GM23338 (cell line): ENCODE results near the gene FAF1. TPM values are rescaled to one million over a fixed set of nuclear protein-coding genes. Genes with fewer than 3 reads are reported as not detected.

Experiments
- JUNB ChIP-seq: IDR thresholded peaks from one replicate; pipeline ENCODE4 v1.6.1; 2016; ENCODE audit warnings: antibody characterized with exemption; ENCODE audit not compliant: unreplicated experiment
- NANOG ChIP-seq: IDR thresholded peaks from 2 replicates; pipeline ENCODE4 v1.6.1; 2016; ENCODE audit warnings: antibody characterized with exemption, borderline replicate concordance
- ZNF331 ChIP-seq: fragments of 250-450 bp; sonication (Bioruptor Pico); IDR thresholded peaks from 2 replicates; pipeline ENCODE4 v1.5.0; 2020; ENCODE audit warnings: low read depth, mild to moderate bottlenecking, moderate library complexity
- polyA plus RNA-seq: library from polyadenylated mRNA; unstranded; fragments of >200 nt; fragmentation: Nextera tagmentation; extraction: Ambion mirVana; gene quantifications from 2 replicates; pipeline ENCODE4 v1.2.1, GENCODE V29; 2016
- total RNA-seq: library from RNA; depleted of rRNA; stranded (reverse); fragments of >200 nt; shearing (Covaris generic); gene quantifications from 2 replicates; pipeline ENCODE4 v1.2.3, GENCODE V29; 2014
- TF ChIP-seq, protein P1 (sequence below): IDR thresholded peaks from one replicate; pipeline ENCODE4 v1.6.1; 2018; ENCODE audit warnings: antibody characterized with exemption; ENCODE audit not compliant: unreplicated experiment
- TF ChIP-seq, protein P2 (sequence below): fragments of 250-450 bp; sonication (Bioruptor Pico); IDR thresholded peaks from 2 replicates; pipeline ENCODE4 v1.5.0; 2020; ENCODE audit warnings: mild to moderate bottlenecking, moderate library complexity

Gene FAF1
- total and polyA plus RNA-seq, 2 experiments from 2014 or later = 24.1 to 53.2 TPM

- TF ChIP-seq, protein P1, sequence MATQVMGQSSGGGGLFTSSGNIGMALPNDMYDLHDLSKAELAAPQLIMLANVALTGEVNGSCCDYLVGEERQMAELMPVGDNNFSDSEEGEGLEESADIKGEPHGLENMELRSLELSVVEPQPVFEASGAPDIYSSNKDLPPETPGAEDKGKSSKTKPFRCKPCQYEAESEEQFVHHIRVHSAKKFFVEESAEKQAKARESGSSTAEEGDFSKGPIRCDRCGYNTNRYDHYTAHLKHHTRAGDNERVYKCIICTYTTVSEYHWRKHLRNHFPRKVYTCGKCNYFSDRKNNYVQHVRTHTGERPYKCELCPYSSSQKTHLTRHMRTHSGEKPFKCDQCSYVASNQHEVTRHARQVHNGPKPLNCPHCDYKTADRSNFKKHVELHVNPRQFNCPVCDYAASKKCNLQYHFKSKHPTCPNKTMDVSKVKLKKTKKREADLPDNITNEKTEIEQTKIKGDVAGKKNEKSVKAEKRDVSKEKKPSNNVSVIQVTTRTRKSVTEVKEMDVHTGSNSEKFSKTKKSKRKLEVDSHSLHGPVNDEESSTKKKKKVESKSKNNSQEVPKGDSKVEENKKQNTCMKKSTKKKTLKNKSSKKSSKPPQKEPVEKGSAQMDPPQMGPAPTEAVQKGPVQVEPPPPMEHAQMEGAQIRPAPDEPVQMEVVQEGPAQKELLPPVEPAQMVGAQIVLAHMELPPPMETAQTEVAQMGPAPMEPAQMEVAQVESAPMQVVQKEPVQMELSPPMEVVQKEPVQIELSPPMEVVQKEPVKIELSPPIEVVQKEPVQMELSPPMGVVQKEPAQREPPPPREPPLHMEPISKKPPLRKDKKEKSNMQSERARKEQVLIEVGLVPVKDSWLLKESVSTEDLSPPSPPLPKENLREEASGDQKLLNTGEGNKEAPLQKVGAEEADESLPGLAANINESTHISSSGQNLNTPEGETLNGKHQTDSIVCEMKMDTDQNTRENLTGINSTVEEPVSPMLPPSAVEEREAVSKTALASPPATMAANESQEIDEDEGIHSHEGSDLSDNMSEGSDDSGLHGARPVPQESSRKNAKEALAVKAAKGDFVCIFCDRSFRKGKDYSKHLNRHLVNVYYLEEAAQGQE = no peak
- TF ChIP-seq, protein P2, sequence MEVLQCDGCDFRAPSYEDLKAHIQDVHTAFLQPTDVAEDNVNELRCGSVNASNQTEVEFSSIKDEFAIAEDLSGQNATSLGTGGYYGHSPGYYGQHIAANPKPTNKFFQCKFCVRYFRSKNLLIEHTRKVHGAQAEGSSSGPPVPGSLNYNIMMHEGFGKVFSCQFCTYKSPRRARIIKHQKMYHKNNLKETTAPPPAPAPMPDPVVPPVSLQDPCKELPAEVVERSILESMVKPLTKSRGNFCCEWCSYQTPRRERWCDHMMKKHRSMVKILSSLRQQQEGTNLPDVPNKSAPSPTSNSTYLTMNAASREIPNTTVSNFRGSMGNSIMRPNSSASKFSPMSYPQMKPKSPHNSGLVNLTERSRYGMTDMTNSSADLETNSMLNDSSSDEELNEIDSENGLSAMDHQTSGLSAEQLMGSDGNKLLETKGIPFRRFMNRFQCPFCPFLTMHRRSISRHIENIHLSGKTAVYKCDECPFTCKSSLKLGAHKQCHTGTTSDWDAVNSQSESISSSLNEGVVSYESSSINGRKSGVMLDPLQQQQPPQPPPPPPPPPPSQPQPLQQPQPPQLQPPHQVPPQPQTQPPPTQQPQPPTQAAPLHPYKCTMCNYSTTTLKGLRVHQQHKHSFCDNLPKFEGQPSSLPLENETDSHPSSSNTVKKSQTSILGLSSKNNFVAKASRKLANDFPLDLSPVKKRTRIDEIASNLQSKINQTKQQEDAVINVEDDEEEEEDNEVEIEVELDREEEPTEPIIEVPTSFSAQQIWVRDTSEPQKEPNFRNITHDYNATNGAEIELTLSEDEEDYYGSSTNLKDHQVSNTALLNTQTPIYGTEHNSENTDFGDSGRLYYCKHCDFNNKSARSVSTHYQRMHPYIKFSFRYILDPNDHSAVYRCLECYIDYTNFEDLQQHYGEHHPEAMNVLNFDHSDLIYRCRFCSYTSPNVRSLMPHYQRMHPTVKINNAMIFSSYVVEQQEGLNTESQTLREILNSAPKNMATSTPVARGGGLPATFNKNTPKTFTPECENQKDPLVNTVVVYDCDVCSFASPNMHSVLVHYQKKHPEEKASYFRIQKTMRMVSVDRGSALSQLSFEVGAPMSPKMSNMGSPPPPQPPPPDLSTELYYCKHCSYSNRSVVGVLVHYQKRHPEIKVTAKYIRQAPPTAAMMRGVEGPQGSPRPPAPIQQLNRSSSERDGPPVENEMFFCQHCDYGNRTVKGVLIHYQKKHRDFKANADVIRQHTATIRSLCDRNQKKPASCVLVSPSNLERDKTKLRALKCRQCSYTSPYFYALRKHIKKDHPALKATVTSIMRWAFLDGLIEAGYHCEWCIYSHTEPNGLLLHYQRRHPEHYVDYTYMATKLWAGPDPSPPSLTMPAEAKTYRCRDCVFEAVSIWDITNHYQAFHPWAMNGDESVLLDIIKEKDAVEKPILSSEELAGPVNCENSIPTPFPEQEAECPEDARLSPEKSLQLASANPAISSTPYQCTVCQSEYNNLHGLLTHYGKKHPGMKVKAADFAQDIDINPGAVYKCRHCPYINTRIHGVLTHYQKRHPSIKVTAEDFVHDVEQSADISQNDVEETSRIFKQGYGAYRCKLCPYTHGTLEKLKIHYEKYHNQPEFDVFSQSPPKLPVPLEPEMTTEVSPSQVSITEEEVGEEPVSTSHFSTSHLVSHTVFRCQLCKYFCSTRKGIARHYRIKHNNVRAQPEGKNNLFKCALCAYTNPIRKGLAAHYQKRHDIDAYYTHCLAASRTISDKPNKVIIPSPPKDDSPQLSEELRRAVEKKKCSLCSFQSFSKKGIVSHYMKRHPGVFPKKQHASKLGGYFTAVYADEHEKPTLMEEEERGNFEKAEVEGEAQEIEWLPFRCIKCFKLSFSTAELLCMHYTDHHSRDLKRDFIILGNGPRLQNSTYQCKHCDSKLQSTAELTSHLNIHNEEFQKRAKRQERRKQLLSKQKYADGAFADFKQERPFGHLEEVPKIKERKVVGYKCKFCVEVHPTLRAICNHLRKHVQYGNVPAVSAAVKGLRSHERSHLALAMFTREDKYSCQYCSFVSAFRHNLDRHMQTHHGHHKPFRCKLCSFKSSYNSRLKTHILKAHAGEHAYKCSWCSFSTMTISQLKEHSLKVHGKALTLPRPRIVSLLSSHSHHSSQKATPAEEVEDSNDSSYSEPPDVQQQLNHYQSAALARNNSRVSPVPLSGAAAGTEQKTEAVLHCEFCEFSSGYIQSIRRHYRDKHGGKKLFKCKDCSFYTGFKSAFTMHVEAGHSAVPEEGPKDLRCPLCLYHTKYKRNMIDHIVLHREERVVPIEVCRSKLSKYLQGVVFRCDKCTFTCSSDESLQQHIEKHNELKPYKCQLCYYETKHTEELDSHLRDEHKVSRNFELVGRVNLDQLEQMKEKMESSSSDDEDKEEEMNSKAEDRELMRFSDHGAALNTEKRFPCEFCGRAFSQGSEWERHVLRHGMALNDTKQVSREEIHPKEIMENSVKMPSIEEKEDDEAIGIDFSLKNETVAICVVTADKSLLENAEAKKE (CRISPR knock-in tag) = no peak
- no peak for TF ChIP-seq JUNB
- no peak for TF ChIP-seq ZNF331
- TF ChIP-seq NANOG = no peak
These were observed 19.1 kb upstream of the FAF1 start (continued) for GRCh38 chr1:50978852-50979781.
